ACC112 (cell line): Measurements from ENCODE around the gene DNAH11.
A peak's percentile ranks its signal among the peaks of the same experiment; 100 is the strongest.

Experiments used
- H2AFZ ChIP-seq: fragments of 200-600 bp; sonication (generic); one replicate; pipeline ENCODE4 v1.6.0; 2017; ENCODE audit warnings: antibody characterized with exemption, low read length; ENCODE audit not compliant: unreplicated experiment
- H3K27ac ChIP-seq: fragments of 200-600 bp; sonication (generic); 2 replicates; pipeline ENCODE4 v1.5.1; 2014; ENCODE audit warnings: low read depth, mild to moderate bottlenecking, antibody characterized with exemption, low read length, moderate library complexity
- H3K27me3 ChIP-seq: fragments of 200-600 bp; sonication (generic); 2 replicates; pipeline ENCODE4 v1.6.1; 2014; ENCODE audit warnings: mild to moderate bottlenecking, antibody characterized with exemption, low read length, moderate library complexity, mixed read lengths; ENCODE audit not compliant: insufficient read depth
- H3K36me3 ChIP-seq: fragments of 200-600 bp; sonication (generic); 2 replicates; pipeline ENCODE4 v1.6.1; 2016; ENCODE audit warnings: mild to moderate bottlenecking, antibody characterized with exemption, low read length, moderate library complexity, mixed read lengths; ENCODE audit not compliant: insufficient read depth
- H3K4me1 ChIP-seq: fragments of 200-600 bp; sonication (generic); one replicate; pipeline ENCODE4 v1.6.1; 2016; ENCODE audit warnings: low read length, mixed read lengths; ENCODE audit not compliant: insufficient read depth, unreplicated experiment, control insufficient read depth
- H3K4me3 ChIP-seq: fragments of 200-600 bp; sonication (generic); 2 replicates; pipeline ENCODE4 v1.5.1; 2014; ENCODE audit warnings: mild to moderate bottlenecking, low read depth, low read length
- H3K79me2 ChIP-seq: fragments of 200-600 bp; sonication (generic); one replicate; pipeline ENCODE4 v1.6.0; 2016; ENCODE audit warnings: low read length; ENCODE audit not compliant: control insufficient read depth, unreplicated experiment, insufficient read depth

The DNAH11 gene

GRCh38 chr7:21903020-21903786, 360.4 kb downstream of the DNAH11 start:
- Histone ChIP-seq H3K27ac (peak overlapping the region; percentile 18; the same call in 1 of the 2 replicates), H3K4me3 (no peak overlapping the region), H3K4me1 (peaks cover 15% of the 10 kb centered on the region), H2AFZ (no peak overlapping the region), H3K36me3 (peaks cover 58% of the 10 kb centered on the region), H3K27me3 (no peaks in the 10 kb centered on the region), H3K79me2 (no peaks in the 10 kb centered on the region)

- Histone ChIP-seq H3K79me2 (no peaks in the 10 kb centered on the region), H2AFZ (no peak overlapping the region), H3K4me3 (no peak overlapping the region), H3K27me3 (no peaks in the 10 kb centered on the region), H3K4me1 (no peaks in the 10 kb centered on the region), H3K36me3 (peaks cover 40% of the 10 kb centered on the region), H3K27ac (no peak overlapping the region)
These were observed 365.9 kb downstream of the DNAH11 start for GRCh38 chr7:21908746-21909145.

GRCh38 chr7:21910253-21910652, 367.4 kb downstream of the DNAH11 start:
- Histone ChIP-seq H3K4me3 (no peak overlapping the region), H3K79me2 (no peaks in the 10 kb centered on the region), H3K27ac (no peak overlapping the region), H3K36me3 (peaks cover 44% of the 10 kb centered on the region), H3K4me1 (no peaks in the 10 kb centered on the region), H2AFZ (no peak overlapping the region), H3K27me3 (no peaks in the 10 kb centered on the region)

GRCh38 chr7:21911341-21911875, 368.6 kb downstream of the DNAH11 start:
- Histone ChIP-seq H3K36me3 (peaks cover 34% of the 10 kb centered on the region), H3K79me2 (no peaks in the 10 kb centered on the region)

GRCh38 chr7:21912305-21912704, 369.5 kb downstream of the DNAH11 start:
- peaks cover 4% of the 10 kb centered on the region for H3K79me2 ChIP-seq
- no peak overlapping the region for H3K4me3 ChIP-seq
- H3K4me1 ChIP-seq: no peaks in the 10 kb centered on the region
- H2AFZ ChIP-seq: no peak overlapping the region
- H3K27me3 ChIP-seq: no peaks in the 10 kb centered on the region
- no peak overlapping the region for H3K27ac ChIP-seq
- peaks cover 31% of the 10 kb centered on the region for H3K36me3 ChIP-seq

More at GRCh38 chr7:21911341-21911875, 368.6 kb downstream of the DNAH11 start:
- Histone ChIP-seq H3K4me1 (no peaks in the 10 kb centered on the region), H3K27me3 (no peaks in the 10 kb centered on the region), H3K4me3 (no peak overlapping the region), H3K27ac (no peak overlapping the region), H2AFZ (no peak overlapping the region)

- Histone ChIP-seq H3K27me3 (no peaks in the 10 kb centered on the region), H2AFZ (no peak overlapping the region), H3K36me3 (peaks cover 28% of the 10 kb centered on the region), H3K4me3 (no peak overlapping the region), H3K27ac (no peak overlapping the region), H3K79me2 (peaks cover 7% of the 10 kb centered on the region), H3K4me1 (no peaks in the 10 kb centered on the region)
These were observed 370.3 kb downstream of the DNAH11 start for GRCh38 chr7:21912931-21913780.

- Histone ChIP-seq H3K79me2 (peaks cover 20% of the 10 kb centered on the region), H3K4me1 (no peaks in the 10 kb centered on the region), H3K27me3 (no peaks in the 10 kb centered on the region), H2AFZ (no peak overlapping the region), H3K4me3 (no peak overlapping the region), H3K27ac (no peak overlapping the region), H3K36me3 (peaks cover 20% of the 10 kb centered on the region; the same call in 1 of the 2 replicates)
These were observed 371.8 kb downstream of the DNAH11 start for GRCh38 chr7:21914671-21915070.

GRCh38 chr7:21915140-21915539, 372.3 kb downstream of the DNAH11 start:
- Histone ChIP-seq H3K79me2 (peaks cover 24% of the 10 kb centered on the region), H3K27ac (no peak overlapping the region), H3K4me1 (no peaks in the 10 kb centered on the region), H3K27me3 (no peaks in the 10 kb centered on the region), H3K4me3 (no peak overlapping the region), H2AFZ (no peak overlapping the region), H3K36me3 (peaks cover 20% of the 10 kb centered on the region; the same call in 1 of the 2 replicates)

GRCh38 chr7:21916176-21916575, 373.3 kb downstream of the DNAH11 start:
- Histone ChIP-seq H3K27me3 (no peaks in the 10 kb centered on the region), H3K27ac (no peak overlapping the region), H3K79me2 (peaks cover 32% of the 10 kb centered on the region), H3K4me1 (no peaks in the 10 kb centered on the region), H3K4me3 (no peak overlapping the region), H3K36me3 (peaks cover 20% of the 10 kb centered on the region; the same call in 1 of the 2 replicates), H2AFZ (no peak overlapping the region)

- H3K4me1 ChIP-seq: no peaks in the 10 kb centered on the region
- H2AFZ ChIP-seq: no peak overlapping the region
- no peaks in the 10 kb centered on the region for H3K27me3 ChIP-seq
- peaks cover 20% of the 10 kb centered on the region; the same call in 1 of the 2 replicates for H3K36me3 ChIP-seq
- peaks cover 36% of the 10 kb centered on the region for H3K79me2 ChIP-seq
- H3K4me3 ChIP-seq: no peak overlapping the region
- H3K27ac ChIP-seq: no peak overlapping the region
These were observed 373.8 kb downstream of the DNAH11 start for GRCh38 chr7:21916629-21917028.
